ENCODE measurements around the gene NDC1.

DNA sequence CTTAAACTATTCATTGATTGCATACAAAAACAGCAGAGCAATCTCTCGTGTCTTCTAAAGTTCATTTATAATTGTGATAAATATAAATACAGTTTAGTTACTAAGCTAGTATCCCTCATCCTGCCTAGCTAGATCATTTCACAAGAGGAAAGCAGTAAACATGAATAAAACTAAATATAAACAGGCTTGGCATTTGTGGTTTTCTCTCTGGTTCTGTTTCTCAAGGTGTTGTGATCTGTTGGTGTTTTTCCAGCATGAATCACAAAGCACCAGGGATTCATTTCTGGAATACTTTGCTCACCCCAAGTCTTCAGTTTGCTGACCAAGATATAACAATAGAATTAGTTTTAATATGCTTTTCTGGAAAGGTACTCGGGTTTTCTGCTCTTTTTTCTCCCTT is 66.4 kb downstream of the NDC1 start:
- TF ChIP-seq, protein P1, sequence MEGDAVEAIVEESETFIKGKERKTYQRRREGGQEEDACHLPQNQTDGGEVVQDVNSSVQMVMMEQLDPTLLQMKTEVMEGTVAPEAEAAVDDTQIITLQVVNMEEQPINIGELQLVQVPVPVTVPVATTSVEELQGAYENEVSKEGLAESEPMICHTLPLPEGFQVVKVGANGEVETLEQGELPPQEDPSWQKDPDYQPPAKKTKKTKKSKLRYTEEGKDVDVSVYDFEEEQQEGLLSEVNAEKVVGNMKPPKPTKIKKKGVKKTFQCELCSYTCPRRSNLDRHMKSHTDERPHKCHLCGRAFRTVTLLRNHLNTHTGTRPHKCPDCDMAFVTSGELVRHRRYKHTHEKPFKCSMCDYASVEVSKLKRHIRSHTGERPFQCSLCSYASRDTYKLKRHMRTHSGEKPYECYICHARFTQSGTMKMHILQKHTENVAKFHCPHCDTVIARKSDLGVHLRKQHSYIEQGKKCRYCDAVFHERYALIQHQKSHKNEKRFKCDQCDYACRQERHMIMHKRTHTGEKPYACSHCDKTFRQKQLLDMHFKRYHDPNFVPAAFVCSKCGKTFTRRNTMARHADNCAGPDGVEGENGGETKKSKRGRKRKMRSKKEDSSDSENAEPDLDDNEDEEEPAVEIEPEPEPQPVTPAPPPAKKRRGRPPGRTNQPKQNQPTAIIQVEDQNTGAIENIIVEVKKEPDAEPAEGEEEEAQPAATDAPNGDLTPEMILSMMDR (IDR thresholded peaks at IDR 0.05; ENCODE audit: low read length): no peak
- TF ChIP-seq EZH2phosphoT487 (IDR thresholded peaks at IDR 0.05; ENCODE audit: low read length): no peak
